GM18867 (cell line): Measurements from ENCODE around the gene SH3GL2.

Experiments
- ATAC-seq: cut with Tn5 transposase; IDR thresholded peaks from one replicate; pipeline ENCODE4 v1.9.1; 2021; ENCODE audit warnings: mild to moderate bottlenecking, moderate library complexity; ENCODE audit not compliant: unreplicated experiment

The SH3GL2 gene

GRCh38 chr9:17653947-17654465 is 75.1 kb downstream of the SH3GL2 start:
- ATAC-seq, result no peak

GRCh38 chr9:17656889-17657288 is 78.0 kb downstream of the SH3GL2 start:
- no peak for ATAC-seq

GRCh38 chr9:17658237-17658636 is 79.4 kb downstream of the SH3GL2 start:
- no peak for ATAC-seq

GRCh38 chr9:17660158-17660557 is 81.3 kb downstream of the SH3GL2 start:
- ATAC-seq, result no peak

- ATAC-seq, result no peak
These were observed 86.6 kb downstream of the SH3GL2 start for GRCh38 chr9:17665450-17665849.

- ATAC-seq, result peak; percentile 78
These were observed 90.3 kb downstream of the SH3GL2 start for GRCh38 chr9:17669206-17669605.

GRCh38 chr9:17682684-17683083 is 103.8 kb downstream of the SH3GL2 start:
- no peak for ATAC-seq

GRCh38 chr9:17688834-17689233 is 110.0 kb downstream of the SH3GL2 start:
- no peak for ATAC-seq

GRCh38 chr9:17694336-17694735 is 115.5 kb downstream of the SH3GL2 start:
- no peak for ATAC-seq

GRCh38 chr9:17695482-17695881 is 116.6 kb downstream of the SH3GL2 start:
- ATAC-seq, result no peak

GRCh38 chr9:17699615-17700330 is 120.9 kb downstream of the SH3GL2 start:
- no peak for ATAC-seq

GRCh38 chr9:17706347-17706746 is 127.5 kb downstream of the SH3GL2 start:
- ATAC-seq, result no peak

- ATAC-seq, result no peak
These were observed 140.2 kb downstream of the SH3GL2 start for GRCh38 chr9:17719053-17719452.

- no peak for ATAC-seq
These were observed 143.1 kb downstream of the SH3GL2 start for GRCh38 chr9:17721954-17722353.

- ATAC-seq, result no peak
These were observed 144.8 kb downstream of the SH3GL2 start for GRCh38 chr9:17723656-17724055.

GRCh38 chr9:17725399-17726010 is 146.6 kb downstream of the SH3GL2 start:
- ATAC-seq, result no peak

- ATAC-seq, result no peak
These were observed 147.4 kb downstream of the SH3GL2 start for GRCh38 chr9:17726298-17726697.

- ATAC-seq, result no peak
These were observed 152.0 kb downstream of the SH3GL2 start for GRCh38 chr9:17730899-17731298.

- no peak for ATAC-seq
These were observed 152.4 kb downstream of the SH3GL2 start for GRCh38 chr9:17731308-17731707.

- ATAC-seq, result no peak
These were observed 155.8 kb downstream of the SH3GL2 start for GRCh38 chr9:17734674-17735073.

GRCh38 chr9:17735859-17736258 is 157.0 kb downstream of the SH3GL2 start:
- ATAC-seq, result no peak

GRCh38 chr9:17739022-17739421 is 160.2 kb downstream of the SH3GL2 start:
- no peak for ATAC-seq
